GM12878 (cell line): ENCODE data around the gene MSH3. TPM values are rescaled to one million over a fixed set of nuclear protein-coding genes. Genes with fewer than 3 reads are reported as not detected.

Experiments used
- ATAC-seq: fragments of 200-7000 bp; cut with Tn5 transposase; 3 replicates; pipeline ENCODE4 v1.9.1; 2020; ENCODE audit warnings: mild to moderate bottlenecking, moderate library complexity
- BruUV-seq: library from RNA; stranded (reverse); fragments of 400-500 nt; replicated peaks from 2 replicates; lab custom pipeline; 2021; lab: Mats Ljungman, UMichigan
- CTCF ChIA-PET: fragments of 300-600 bp; sonication (Branson Sonifier 250); formaldehyde crosslinking; extraction: SDS; loops from one replicate; lab custom pipeline; 2021; ENCODE audit warnings: inconsistent platforms; lab: Yijun Ruan, JAX
- POLR2A ChIA-PET: fragments of 350-600 bp; formaldehyde crosslinking; extraction: SDS; loops from one replicate; lab custom pipeline; 2021; ENCODE audit warnings: inconsistent platforms; lab: Charles Lee
- RAD21 ChIA-PET: fragments of 300-600 bp; sonication (Branson Sonifier 250); formaldehyde crosslinking; loops from one replicate; lab custom pipeline; 2023; ENCODE audit warnings: antibody characterized with exemption; ENCODE audit not compliant: unreplicated experiment; lab: Charles Lee
- SMC1A ChIA-PET: fragments of 300-600 bp; sonication (Branson Sonifier 250); formaldehyde crosslinking; loops from one replicate; lab custom pipeline; 2023; ENCODE audit not compliant: unreplicated experiment, uncharacterized antibody; lab: Charles Lee
- DNase-seq: peaks from one replicate; pipeline ENCODE4 v3.0.0-alpha.2; 2011; ENCODE audit warnings: low read depth, low spot score
- FAIRE-seq: peaks from 3 replicates; lab custom pipeline; 2011; peaks lifted over from hg19 to GRCh38; lab: Jason Lieb, UNC
- H2AFZ ChIP-seq: 2 replicates; pipeline ENCODE4 v1.6.0; 2011; ENCODE audit warnings: low read depth, low read length, control low read depth; ENCODE audit not compliant: control insufficient read depth
- H3K27ac ChIP-seq: 2 replicates; pipeline ENCODE4 v1.5.1; 2011; ENCODE audit warnings: control low read depth; ENCODE audit not compliant: control insufficient read depth, insufficient read depth
- H3K27me3 ChIP-seq, 2 experiments: replicated peaks in 1 of 2; 2 replicates each; pipeline versions ENCODE4 v1.6.0 to v1.6.1; 2011; ENCODE audit warnings: low read length in 1 of 2; ENCODE audit not compliant: control insufficient read depth in 2 of 2, insufficient read depth in 2 of 2
- H3K36me3 ChIP-seq, 2 experiments: 2 replicates each; pipeline ENCODE4 v1.5.1; 2011; ENCODE audit warnings: low read length in 1 of 2; ENCODE audit not compliant: control insufficient read depth in 2 of 2, insufficient read depth in 2 of 2
- H3K4me1 ChIP-seq: 2 replicates; pipeline ENCODE4 v1.6.1; 2011; ENCODE audit warnings: mild to moderate bottlenecking, low read length, moderate library complexity, mixed read lengths; ENCODE audit not compliant: control insufficient read depth, insufficient read depth
- H3K4me2 ChIP-seq: 2 replicates; pipeline ENCODE4 v1.6.0; 2011; ENCODE audit warnings: control low read depth; ENCODE audit not compliant: control insufficient read depth, insufficient read depth
- H3K4me3 ChIP-seq: fragments of 200-600 bp; sonication (generic); 2 replicates; pipeline ENCODE4 v1.5.1; 2016
- H3K79me2 ChIP-seq: 2 replicates; pipeline ENCODE4 v1.6.0; 2011; ENCODE audit warnings: low read length; ENCODE audit not compliant: control insufficient read depth, insufficient read depth
- H3K9ac ChIP-seq: 2 replicates; pipeline ENCODE4 v1.8.0; 2011; ENCODE audit warnings: low read length, control low read depth, mixed read lengths; ENCODE audit not compliant: control insufficient read depth, insufficient read depth
- H3K9me3 ChIP-seq: replicated peaks from 3 replicates; pipeline ENCODE4 v1.5.1; 2011; ENCODE audit warnings: mild to moderate bottlenecking, low read length; ENCODE audit not compliant: control insufficient read depth, insufficient read depth
- H4K20me1 ChIP-seq: 2 replicates; pipeline ENCODE4 v1.6.0; 2011; ENCODE audit not compliant: control insufficient read depth, insufficient read depth
- SPI1 ChIP-seq: IDR thresholded peaks from 2 replicates; pipeline ENCODE4 v1.6.1; 2011; ENCODE audit warnings: low read depth, mild to moderate bottlenecking, low read length, moderate library complexity, borderline replicate concordance; ENCODE audit not compliant: insufficient read depth
- SREBF1 ChIP-seq: IDR thresholded peaks from 2 replicates; pipeline ENCODE4 v1.6.1; 2012; ENCODE audit warnings: mild to moderate bottlenecking, low read length
- ZBED1 ChIP-seq: IDR thresholded peaks from 2 replicates; pipeline ENCODE4 v1.6.1; 2016; ENCODE audit warnings: borderline replicate concordance
- WGBS: methylation state at CpG from one replicate; pipeline ENCODE4 v1.1.6; 2016; ENCODE audit warnings: low lambda C conversion rate; ENCODE audit not compliant: insufficient replicate concordance, insufficient coverage; ENCODE audit errors: missing lambda C conversion rate; 5-methylcytosine and 5-hydroxymethylcytosine counted together
- in situ Hi-C: fragments of 300-500 bp; cut with MboI; formaldehyde crosslinking; loops from 9 replicates; pipeline ENCODE4 v1.14.3; 2018; ENCODE audit warnings: mixed read lengths
- intact Hi-C: fragments of 100-400 bp; cut with micrococcal nuclease; formaldehyde crosslinking; loops from one replicate; pipeline ENCODE4 v1.14.2; 2022; ENCODE audit not compliant: unreplicated experiment
- polyA plus RNA-seq, 11 experiments: library from polyadenylated mRNA; depleted of rRNA in 4 of 11; unstranded in 6 of 11; stranded (reverse) in 5 of 11; fragments of >200 nt; fragmentation: Nextera tagmentation in 4 of 11; fragmentation: Illumina TruSeq in 1 of 11; extraction: Ambion mirVana in 4 of 11; extraction: Trizol in 1 of 11; gene quantifications; 1 replicate in 1 of 11; 2 replicates in 10 of 11; pipeline versions ENCODE4 v1.2.1 to v1.2.3, GENCODE V29; 2011 to 2016; ENCODE audit warnings: inconsistent platforms in 2 of 11, missing spikeins in 2 of 11, low read depth in 1 of 11
- total RNA-seq, 4 experiments: library from RNA; depleted of rRNA in 3 of 4; stranded (reverse); fragments of >200 nt in 3 of 4; fragmentation: Illumina TruSeq in 1 of 4; extraction: Trizol in 1 of 4; gene quantifications; 2 replicates each; pipeline versions ENCODE4 v1.2.1 to v1.2.3, GENCODE V29; 2013 to 2021
- TF ChIP-seq, protein P1 (sequence below): fragments of 450-650 bp; formaldehyde crosslinking; IDR thresholded peaks from 2 replicates; pipeline ENCODE4 v1.4.0; 2022; ENCODE audit warnings: mild to moderate bottlenecking, moderate library complexity
- TF ChIP-seq, protein P2 (sequence below): fragments of 450-650 bp; IDR thresholded peaks from 2 replicates; pipeline ENCODE4 v1.6.1; 2016; ENCODE audit warnings: mild to moderate bottlenecking

Gene MSH3
- total and polyA plus RNA-seq, 10 of the 15 experiments (the other 5 are each of a cell fraction or from before 2014, with no cell fraction given): 4.7 to 17.5 (median 12.2) TPM

DNA sequence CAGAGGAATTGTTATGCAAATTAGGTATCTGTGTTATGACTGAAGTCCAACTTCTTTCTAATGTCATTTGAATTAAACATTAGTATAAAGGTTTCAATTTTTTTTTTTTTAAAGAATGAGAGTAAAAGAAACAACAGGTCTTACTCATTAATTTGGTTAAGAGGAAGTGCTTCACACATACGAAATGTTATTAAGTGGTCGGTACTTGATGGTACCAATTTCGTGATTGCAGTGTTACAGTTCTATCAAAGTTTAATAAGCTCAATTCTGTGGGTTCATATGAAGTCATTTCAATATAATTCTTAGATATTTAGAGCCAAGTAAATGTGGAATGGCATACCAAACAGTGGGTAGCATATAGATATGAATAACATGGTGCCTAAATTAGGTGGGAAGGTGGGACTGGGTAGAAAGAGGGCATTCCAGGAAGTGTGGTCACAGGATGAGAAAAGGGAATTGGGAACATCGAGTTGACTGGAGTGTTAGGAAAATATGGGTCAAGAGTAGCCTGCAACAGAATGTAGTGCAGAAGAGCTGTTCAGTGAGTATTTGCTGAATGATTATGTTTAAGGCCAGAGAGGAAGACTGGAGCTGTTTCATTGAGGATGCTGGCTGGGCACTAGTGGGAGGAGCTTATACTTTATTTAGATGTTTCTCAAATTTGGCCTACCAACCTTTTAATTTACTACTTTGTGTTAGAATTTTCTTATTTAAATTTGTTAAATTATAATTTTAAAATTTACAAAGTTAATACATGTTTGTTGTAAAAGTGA lies 34.4 kb downstream of the MSH3 start:
- H3K36me3 ChIP-seq: no peaks in the 10 kb centered on the region; a peak in 2 of 4 replicates
- DNase-seq: no peak
- TF ChIP-seq SPI1 (peak; percentile 11; the same call in 1 of the 2 replicates), ZBED1 (no peak), SREBF1 (no peak)
- TF ChIP-seq, protein P1, sequence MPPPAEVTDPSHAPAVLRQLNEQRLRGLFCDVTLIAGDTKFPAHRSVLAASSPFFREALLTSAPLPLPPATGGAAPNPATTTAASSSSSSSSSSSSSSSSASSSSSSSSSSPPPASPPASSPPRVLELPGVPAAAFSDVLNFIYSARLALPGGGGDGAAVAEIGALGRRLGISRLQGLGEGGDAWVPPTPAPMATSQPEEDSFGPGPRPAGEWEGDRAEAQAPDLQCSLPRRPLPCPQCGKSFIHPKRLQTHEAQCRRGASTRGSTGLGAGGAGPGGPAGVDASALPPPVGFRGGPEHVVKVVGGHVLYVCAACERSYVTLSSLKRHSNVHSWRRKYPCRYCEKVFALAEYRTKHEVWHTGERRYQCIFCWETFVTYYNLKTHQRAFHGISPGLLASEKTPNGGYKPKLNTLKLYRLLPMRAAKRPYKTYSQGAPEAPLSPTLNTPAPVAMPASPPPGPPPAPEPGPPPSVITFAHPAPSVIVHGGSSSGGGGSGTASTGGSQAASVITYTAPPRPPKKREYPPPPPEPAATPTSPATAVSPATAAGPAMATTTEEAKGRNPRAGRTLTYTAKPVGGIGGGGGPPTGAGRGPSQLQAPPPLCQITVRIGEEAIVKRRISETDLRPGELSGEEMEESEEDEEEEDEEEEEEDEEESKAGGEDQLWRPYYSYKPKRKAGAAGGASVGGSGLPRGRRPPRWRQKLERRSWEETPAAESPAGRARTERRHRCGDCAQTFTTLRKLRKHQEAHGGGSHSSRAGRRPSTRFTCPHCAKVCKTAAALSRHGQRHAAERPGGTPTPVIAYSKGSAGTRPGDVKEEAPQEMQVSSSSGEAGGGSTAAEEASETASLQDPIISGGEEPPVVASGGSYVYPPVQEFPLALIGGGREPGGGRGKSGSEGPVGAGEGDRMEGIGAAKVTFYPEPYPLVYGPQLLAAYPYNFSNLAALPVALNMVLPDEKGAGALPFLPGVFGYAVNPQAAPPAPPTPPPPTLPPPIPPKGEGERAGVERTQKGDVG: no peak
- TF ChIP-seq, protein P2, sequence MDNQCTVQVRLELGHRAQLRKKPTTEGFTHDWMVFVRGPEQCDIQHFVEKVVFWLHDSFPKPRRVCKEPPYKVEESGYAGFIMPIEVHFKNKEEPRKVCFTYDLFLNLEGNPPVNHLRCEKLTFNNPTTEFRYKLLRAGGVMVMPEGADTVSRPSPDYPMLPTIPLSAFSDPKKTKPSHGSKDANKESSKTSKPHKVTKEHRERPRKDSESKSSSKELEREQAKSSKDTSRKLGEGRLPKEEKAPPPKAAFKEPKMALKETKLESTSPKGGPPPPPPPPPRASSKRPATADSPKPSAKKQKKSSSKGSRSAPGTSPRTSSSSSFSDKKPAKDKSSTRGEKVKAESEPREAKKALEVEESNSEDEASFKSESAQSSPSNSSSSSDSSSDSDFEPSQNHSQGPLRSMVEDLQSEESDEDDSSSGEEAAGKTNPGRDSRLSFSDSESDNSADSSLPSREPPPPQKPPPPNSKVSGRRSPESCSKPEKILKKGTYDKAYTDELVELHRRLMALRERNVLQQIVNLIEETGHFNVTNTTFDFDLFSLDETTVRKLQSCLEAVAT: no peak
- TF ChIP-seq, all 136 proteins: peak for 1
- no peaks in the 10 kb centered on the region for H3K4me1 ChIP-seq
- WGBS: 76% methylated on average over 4 of the region's 4 CpGs
- ChIA-PET CTCF (interaction anchor here (0.7 to 4.9 kb wide), 10 partner anchors 14 to 612 kb away, joined by 3 to 32 read pairs (median 4); partner anchors contain the start of gene ZCCHC9), SMC1A (interaction anchor here (1.2 to 2.2 kb wide), 3 partner anchors 419 to 477 kb away, joined by 3 to 17 read pairs (median 13); no protein-coding TSS in a partner anchor), RAD21 (interaction anchor here (1.2 kb wide), 1 partner anchor 20 kb away, joined by 3 read pairs; no protein-coding TSS in a partner anchor), POLR2A (no interaction called here)
- H4K20me1 ChIP-seq: no peaks in the 10 kb centered on the region
- H3K9me3 ChIP-seq: no peaks in the 10 kb centered on the region
- FAIRE-seq: peak; percentile 62
- H3K27me3 ChIP-seq: no peaks in the 10 kb centered on the region
- no peak overlapping the region for H3K4me3 ChIP-seq
- intact Hi-C loops (loop anchor here (5.0 kb wide), 2 partner anchors 418 to 613 kb away; partner anchors contain the start of gene ZCCHC9), in situ Hi-C loops (no loop called here)
- no TSS peak for BruUV-seq
- no peak overlapping the region for H2AFZ ChIP-seq
- H3K9ac ChIP-seq: no peak overlapping the region
- H3K4me2 ChIP-seq: no peak overlapping the region
- ATAC-seq: no peak
- H3K27ac ChIP-seq: no peak overlapping the region
- no peaks in the 10 kb centered on the region for H3K79me2 ChIP-seq
